Measurements from ENCODE around the gene EHF.
A peak's percentile ranks its signal among the peaks of the same experiment; 100 is the strongest.
"Not testable (repeated sequence)": the region's sequence is repeated elsewhere in the genome, so short reads cannot be mapped to it uniquely, and the experiment has no call there.

Gene EHF

DNA sequence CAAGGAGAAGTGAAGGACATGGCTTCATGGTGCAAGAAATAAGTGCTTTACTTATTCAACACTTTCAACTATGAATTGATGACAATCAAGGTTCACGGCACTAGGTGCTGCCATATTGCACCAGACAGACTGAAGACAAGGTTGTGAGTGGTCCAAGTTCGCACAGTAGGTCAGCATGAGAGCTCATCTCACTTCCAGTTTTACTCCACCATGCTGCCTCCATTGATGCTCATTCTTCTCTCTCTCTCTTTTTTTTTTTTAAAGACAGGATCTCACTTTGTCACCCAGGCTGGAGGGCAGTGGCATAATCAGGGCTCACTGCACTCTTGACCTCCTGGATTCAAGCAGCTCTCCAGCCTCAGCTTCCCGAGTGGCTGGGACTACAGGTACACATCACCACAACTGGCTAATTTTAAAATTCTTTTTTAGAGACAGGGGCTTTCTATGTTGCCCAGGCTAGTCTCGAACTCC is 47.7 kb downstream of the EHF start:
- no peak for DNase-seq (ENCODE audit: low spot score)

DNA sequence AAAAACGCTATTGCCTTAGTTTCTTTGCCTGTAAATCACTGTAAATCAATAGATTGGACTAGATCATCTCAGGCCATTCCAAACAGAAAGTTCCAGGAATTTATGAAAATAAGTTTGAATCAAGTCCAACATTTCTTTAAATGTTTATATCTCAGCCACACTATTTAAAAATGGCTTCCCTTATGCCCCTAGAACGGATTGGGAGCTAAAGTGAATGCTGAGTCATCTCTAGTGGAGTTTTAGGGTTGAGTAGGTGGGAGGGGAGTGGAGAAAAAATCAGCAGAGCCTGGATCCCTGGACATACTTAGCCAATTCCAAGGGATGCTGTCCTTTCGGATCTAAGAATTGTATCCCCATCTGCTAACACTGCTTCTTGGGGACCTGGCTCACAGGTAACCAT is 48.6 kb downstream of the EHF start:
- DNase-seq (ENCODE audit: low spot score): no peak

DNA sequence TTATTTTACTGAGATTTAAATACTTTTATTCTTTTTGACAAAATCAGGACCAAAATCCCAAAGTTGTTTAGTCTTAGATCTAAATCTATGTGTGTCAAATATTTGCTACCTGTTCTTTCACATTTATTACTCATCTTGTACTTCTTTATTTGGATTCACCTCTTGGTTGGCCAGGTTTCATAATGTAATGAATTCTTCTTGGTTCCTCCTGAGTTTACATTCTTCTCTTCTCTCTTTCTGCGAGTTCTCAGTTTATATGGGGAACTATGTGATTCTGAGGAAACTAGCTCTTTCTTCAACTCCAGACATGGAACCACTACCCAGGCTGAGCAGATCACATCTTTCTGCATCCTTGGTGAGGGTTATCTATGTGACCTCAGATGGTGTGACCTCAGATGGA is 50.2 kb downstream of the EHF start:
- DNase-seq (ENCODE audit: low spot score): no peak

- no peak for DNase-seq (ENCODE audit: low spot score)
These were observed 51.1 kb downstream of the EHF start for GRCh38 chr11:34671946-34672345.

GRCh38 chr11:34674038-34674437 is 53.1 kb downstream of the EHF start:
- no peak for DNase-seq (ENCODE audit: low spot score)

- DNase-seq (ENCODE audit: low spot score): no peak
These were observed 55.3 kb downstream of the EHF start for GRCh38 chr11:34676227-34676626.

DNA sequence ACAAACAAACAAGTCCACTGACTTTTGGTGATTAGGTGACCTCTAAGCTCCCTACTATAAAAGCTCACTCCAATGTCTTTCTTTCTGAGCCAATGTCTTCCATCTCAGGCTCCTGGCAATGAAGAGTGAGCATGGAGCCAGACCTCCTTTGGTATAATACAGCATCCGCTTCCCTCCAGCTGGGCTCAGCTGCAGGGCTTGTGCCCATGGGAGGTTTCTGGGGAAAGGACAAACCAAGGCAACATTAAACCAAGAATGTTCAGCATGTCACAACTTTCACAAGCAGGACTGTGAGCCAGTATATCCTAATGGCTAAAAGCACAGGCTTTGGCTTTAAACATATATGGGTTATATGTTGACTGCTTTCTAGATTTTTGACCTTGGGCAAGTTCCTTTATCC is 58.8 kb downstream of the EHF start:
- DNase-seq (ENCODE audit: low spot score): no peak

GRCh38 chr11:34680206-34680605 is 59.3 kb downstream of the EHF start:
- DNase-seq (ENCODE audit: low spot score): peak; percentile 66

GRCh38 chr11:34680918-34681586 is 60.2 kb downstream of the EHF start:
- peak; percentile 99 for DNase-seq (ENCODE audit: low spot score)

GRCh38 chr11:34682825-34683224 is 61.9 kb downstream of the EHF start:
- DNase-seq (ENCODE audit: low spot score): peak; percentile 78

DNA sequence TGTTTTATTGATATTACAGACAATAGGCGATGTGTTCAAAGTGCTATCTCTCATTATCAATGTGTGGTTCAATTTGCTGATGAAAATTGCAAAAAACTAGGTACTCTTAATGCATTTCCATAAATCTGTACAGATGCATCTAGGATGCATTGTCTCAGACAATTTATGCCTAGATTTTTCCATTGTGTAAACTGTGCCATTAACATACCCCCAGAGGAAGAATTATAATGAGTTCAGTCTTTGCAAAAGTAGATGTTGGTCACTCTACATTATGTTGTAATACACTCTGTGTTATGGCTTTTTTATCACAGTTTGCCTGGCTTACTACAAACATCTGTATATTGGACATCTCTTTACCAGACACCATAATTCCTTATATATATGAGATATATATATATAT is 62.5 kb downstream of the EHF start:
- no peak for DNase-seq (ENCODE audit: low spot score)

GRCh38 chr11:34685864-34686263 is 65.0 kb downstream of the EHF start:
- peak; percentile 26 for DNase-seq (ENCODE audit: low spot score)

DNA sequence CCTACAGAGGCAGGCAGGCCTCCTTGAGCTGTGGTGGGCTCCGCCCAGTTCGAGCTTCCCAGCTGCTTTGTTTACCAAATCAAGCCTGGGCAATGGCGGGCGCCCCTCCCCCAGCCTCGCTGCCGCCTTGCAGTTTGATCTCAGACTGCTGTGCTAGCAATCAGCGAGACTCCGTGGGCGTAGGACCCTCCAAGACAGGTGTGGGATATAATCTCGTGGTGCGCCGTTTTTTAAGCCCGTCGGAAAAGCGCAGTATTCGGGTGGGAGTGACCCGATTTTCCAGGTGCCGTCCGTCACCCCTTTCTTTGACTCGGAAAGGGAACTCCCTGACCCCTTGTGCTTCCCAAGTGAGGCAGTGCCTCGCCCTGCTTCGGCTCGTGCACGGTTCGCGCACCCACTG is 71.4 kb downstream of the EHF start:
- DNase-seq (ENCODE audit: low spot score): not testable (repeated sequence)

GRCh38 chr11:34696862-34697261 is 76.0 kb downstream of the EHF start:
- DNase-seq (ENCODE audit: low spot score): no peak

DNA sequence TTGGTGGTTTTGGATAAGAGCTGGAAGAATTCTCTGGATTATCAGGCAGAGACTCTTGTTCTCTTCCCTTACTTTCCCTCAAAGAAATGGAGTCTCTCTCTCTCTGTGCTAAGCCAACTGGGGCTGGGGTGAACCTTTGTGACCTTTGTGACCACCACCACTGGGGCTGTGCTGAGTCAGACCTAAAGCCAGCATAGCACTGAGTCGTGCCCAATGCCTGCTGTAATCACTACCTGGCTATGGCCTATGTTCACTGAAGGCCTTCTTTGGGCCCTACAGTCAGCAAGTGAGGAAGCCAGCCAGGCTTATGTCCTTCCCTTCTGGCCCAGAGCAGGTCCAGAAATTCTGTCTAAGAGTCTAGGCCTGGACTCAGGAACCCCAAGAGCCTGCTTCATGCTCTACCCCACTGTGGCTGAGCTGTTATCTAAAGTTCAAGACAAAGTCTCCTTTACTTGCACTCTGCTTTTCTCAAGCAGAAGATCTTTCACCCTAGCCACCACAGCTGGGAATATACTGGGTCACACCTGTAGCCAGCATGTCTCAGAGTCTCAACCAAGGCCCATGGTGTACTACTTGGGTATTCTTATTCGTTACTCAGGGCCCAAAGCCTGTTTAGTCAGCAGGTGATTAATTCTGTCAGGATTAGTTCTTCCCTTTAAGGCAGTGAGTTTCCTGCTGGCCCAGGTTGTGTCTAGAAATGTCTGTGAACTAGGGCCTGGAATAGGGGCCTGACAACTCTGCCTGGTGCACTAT is 86.0 kb downstream of the EHF start:
- no peak for DNase-seq (ENCODE audit: low spot score)

- DNase-seq (ENCODE audit: low spot score): no peak
These were observed 86.6 kb downstream of the EHF start for GRCh38 chr11:34707462-34707840.
